Duodenal mucosa (tissue), 2 donors: Measurements from ENCODE around the gene RNF19B.

Experiments
- H3K27ac ChIP-seq: one replicate; pipeline ENCODE4 v1.7.0; 2013; ENCODE audit warnings: low read depth, low read length
- H3K27me3 ChIP-seq, 2 donors: one replicate each; pipeline ENCODE4 v1.7.0; 2013; ENCODE audit warnings: low read length in 2 of 2, control low read depth in 1 of 2; ENCODE audit not compliant: insufficient read depth in 2 of 2, control insufficient read depth in 1 of 2
- H3K36me3 ChIP-seq, 2 donors: one replicate each; pipeline ENCODE4 v1.7.0; 2013; ENCODE audit warnings: low read length in 2 of 2, control low read depth in 1 of 2; ENCODE audit not compliant: insufficient read depth in 2 of 2, control insufficient read depth in 1 of 2
- H3K4me1 ChIP-seq, 2 donors: one replicate each; pipeline ENCODE4 v1.7.0; 2013; ENCODE audit warnings: low read length in 2 of 2, control low read depth in 1 of 2; ENCODE audit not compliant: insufficient read depth in 2 of 2, control insufficient read depth in 1 of 2
- H3K4me3 ChIP-seq, 2 donors: one replicate each; pipeline ENCODE4 v1.7.0; 2013; ENCODE audit warnings: low read length in 2 of 2, low read depth in 1 of 2
- H3K9ac ChIP-seq, 2 donors: one replicate each; pipeline ENCODE4 v1.7.0; 2013; ENCODE audit warnings: low read length in 2 of 2, low read depth in 1 of 2
- H3K9me3 ChIP-seq, 2 donors: one replicate each; pipeline ENCODE4 v1.7.0; 2013; ENCODE audit warnings: low read length in 2 of 2, control low read depth in 1 of 2; ENCODE audit not compliant: control insufficient read depth in 1 of 2

Gene RNF19B

GRCh38 chr1:32992489-32993323, 28.1 kb upstream of the RNF19B start:
- peak overlapping the region; percentile 40 to 52 for H3K9ac ChIP-seq

GRCh38 chr1:32991819-32992488, 27.3 kb upstream of the RNF19B start:
- Histone ChIP-seq H3K9ac (peak overlapping the region in 1 of 2 donors; percentile 40), H3K27me3 (no peaks in the 10 kb centered on the region), H3K36me3 (no peaks in the 10 kb centered on the region), H3K4me1 (peaks cover 30 to 39% of the 10 kb centered on the region in 2 donors), H3K27ac (no peak overlapping the region), H3K4me3 (no peak overlapping the region), H3K9me3 (no peaks in the 10 kb centered on the region)

More at GRCh38 chr1:32992489-32993323, 28.1 kb upstream of the RNF19B start:
- H3K27ac ChIP-seq, result peak overlapping the region; percentile 46
- H3K27me3 ChIP-seq, result no peaks in the 10 kb centered on the region
- peak overlapping the region in 1 of 2 donors; percentile 7 for H3K4me3 ChIP-seq
- H3K4me1 ChIP-seq, result peaks cover 33 to 41% of the 10 kb centered on the region in 2 donors
- H3K36me3 ChIP-seq, result no peaks in the 10 kb centered on the region
- no peaks in the 10 kb centered on the region for H3K9me3 ChIP-seq

GRCh38 chr1:32991386-32991785, 26.8 kb upstream of the RNF19B start:
- Histone ChIP-seq H3K4me1 (peaks cover 30 to 39% of the 10 kb centered on the region in 2 donors), H3K4me3 (no peak overlapping the region), H3K36me3 (no peaks in the 10 kb centered on the region), H3K27ac (no peak overlapping the region), H3K9me3 (no peaks in the 10 kb centered on the region), H3K27me3 (no peaks in the 10 kb centered on the region), H3K9ac (peak overlapping the region in 1 of 2 donors; percentile 40)

- Histone ChIP-seq H3K9ac (no peak overlapping the region), H3K36me3 (no peaks in the 10 kb centered on the region), H3K27me3 (no peaks in the 10 kb centered on the region), H3K4me1 (peaks cover 30 to 39% of the 10 kb centered on the region in 2 donors), H3K27ac (no peak overlapping the region), H3K9me3 (no peaks in the 10 kb centered on the region), H3K4me3 (no peak overlapping the region)
Measured at GRCh38 chr1:32990887-32991286, 26.3 kb upstream of the RNF19B start.

GRCh38 chr1:32989160-32990050, 24.8 kb upstream of the RNF19B start:
- Histone ChIP-seq H3K9me3 (no peaks in the 10 kb centered on the region), H3K36me3 (no peaks in the 10 kb centered on the region), H3K4me1 (peaks cover 36 to 39% of the 10 kb centered on the region in 2 donors), H3K9ac (no peak overlapping the region), H3K4me3 (peak overlapping the region in 1 of 2 donors; percentile 3), H3K27me3 (no peaks in the 10 kb centered on the region), H3K27ac (no peak overlapping the region)

GRCh38 chr1:32988665-32989064, 24.1 kb upstream of the RNF19B start:
- H3K9ac ChIP-seq, result no peak overlapping the region
- H3K36me3 ChIP-seq, result no peaks in the 10 kb centered on the region
- no peak overlapping the region for H3K27ac ChIP-seq
- no peaks in the 10 kb centered on the region for H3K9me3 ChIP-seq
- H3K4me3 ChIP-seq, result peak overlapping the region in 1 of 2 donors; percentile 3
- peaks cover 38 to 39% of the 10 kb centered on the region in 2 donors for H3K4me1 ChIP-seq
- no peaks in the 10 kb centered on the region for H3K27me3 ChIP-seq

GRCh38 chr1:32985226-32985625, 20.6 kb upstream of the RNF19B start:
- Histone ChIP-seq H3K9me3 (no peaks in the 10 kb centered on the region), H3K4me3 (no peak overlapping the region), H3K27me3 (no peaks in the 10 kb centered on the region), H3K36me3 (no peaks in the 10 kb centered on the region), H3K27ac (no peak overlapping the region), H3K9ac (no peak overlapping the region), H3K4me1 (peaks cover 41 to 43% of the 10 kb centered on the region in 2 donors)

GRCh38 chr1:32984455-32985171, 20.0 kb upstream of the RNF19B start:
- H3K4me3 ChIP-seq, result no peak overlapping the region
- no peak overlapping the region for H3K9ac ChIP-seq
- H3K9me3 ChIP-seq, result no peaks in the 10 kb centered on the region
- no peaks in the 10 kb centered on the region for H3K36me3 ChIP-seq
- no peak overlapping the region for H3K27ac ChIP-seq
- peaks cover 38 to 48% of the 10 kb centered on the region in 2 donors for H3K4me1 ChIP-seq
- H3K27me3 ChIP-seq, result no peaks in the 10 kb centered on the region

- H3K9me3 ChIP-seq, result no peaks in the 10 kb centered on the region
- H3K36me3 ChIP-seq, result no peaks in the 10 kb centered on the region
- H3K27me3 ChIP-seq, result no peaks in the 10 kb centered on the region
- no peak overlapping the region for H3K27ac ChIP-seq
- no peak overlapping the region for H3K4me3 ChIP-seq
- peaks cover 33 to 47% of the 10 kb centered on the region in 2 donors for H3K4me1 ChIP-seq
- no peak overlapping the region for H3K9ac ChIP-seq
Measured at GRCh38 chr1:32984090-32984454, 19.5 kb upstream of the RNF19B start.
